H9 (cell line): ENCODE measurements around the gene DCLRE1B. TPM values are rescaled to one million over a fixed set of nuclear protein-coding genes. Genes with fewer than 3 reads are reported as not detected.

Experiments used
- DNase-seq: peaks from one replicate; pipeline ENCODE4 v3.0.0-alpha.2; 2017
- H2AFZ ChIP-seq: one replicate; pipeline ENCODE4 v1.6.1; 2013; ENCODE audit warnings: mild to moderate bottlenecking, low read length, control low read depth, moderate library complexity
- H2AK5ac ChIP-seq: 2 replicates; pipeline ENCODE4 v1.6.1; 2013; ENCODE audit warnings: low read length, control low read depth, mixed read lengths; ENCODE audit not compliant: insufficient read length
- H2BK120ac ChIP-seq: one replicate; pipeline ENCODE4 v1.6.1; 2013; ENCODE audit warnings: low read depth, mild to moderate bottlenecking, low read length, control low read depth, inconsistent platforms; ENCODE audit not compliant: poor library complexity, severe bottlenecking
- H2BK12ac ChIP-seq: 2 replicates; pipeline ENCODE4 v1.6.1; 2013; ENCODE audit warnings: low read length, control low read depth, mixed read lengths, low read depth; ENCODE audit not compliant: insufficient read length
- H2BK15ac ChIP-seq: 2 replicates; pipeline ENCODE4 v1.6.1; 2013; ENCODE audit warnings: low read depth, low read length, control low read depth
- H2BK20ac ChIP-seq: one replicate; pipeline ENCODE4 v1.6.1; 2013; ENCODE audit warnings: low read depth, mild to moderate bottlenecking, low read length, control low read depth, inconsistent platforms; ENCODE audit not compliant: poor library complexity, severe bottlenecking
- H2BK5ac ChIP-seq: 2 replicates; pipeline ENCODE4 v1.6.1; 2013; ENCODE audit warnings: low read length, control low read depth, mixed read lengths; ENCODE audit not compliant: insufficient read length
- H3K14ac ChIP-seq: 2 replicates; pipeline ENCODE4 v1.6.1; 2013; ENCODE audit warnings: low read length, control low read depth; ENCODE audit not compliant: insufficient read depth
- H3K18ac ChIP-seq: 2 replicates; pipeline ENCODE4 v1.6.1; 2013; ENCODE audit warnings: low read depth, mild to moderate bottlenecking, mixed read lengths, low read length, control low read depth; ENCODE audit not compliant: insufficient read length
- H3K23ac ChIP-seq: 2 replicates; pipeline ENCODE4 v1.6.1; 2013; ENCODE audit warnings: low read length, control low read depth, mixed read lengths, low read depth; ENCODE audit not compliant: insufficient read length
- H3K23me2 ChIP-seq: 2 replicates; pipeline ENCODE4 v1.6.1; 2013; ENCODE audit warnings: low read depth, mild to moderate bottlenecking, mixed read lengths, low read length, control low read depth; ENCODE audit not compliant: insufficient read length, poor library complexity, severe bottlenecking
- H3K27ac ChIP-seq: 2 replicates; pipeline ENCODE4 v1.5.1; 2013; ENCODE audit warnings: low read length, control low read depth, mixed read lengths, low read depth; ENCODE audit not compliant: insufficient read length
- H3K27me3 ChIP-seq: 2 replicates; pipeline ENCODE4 v1.6.1; 2013; ENCODE audit warnings: low read length, control low read depth, inconsistent platforms; ENCODE audit not compliant: insufficient read depth
- H3K4ac ChIP-seq: 2 replicates; pipeline ENCODE4 v1.6.1; 2013; ENCODE audit warnings: low read depth, mild to moderate bottlenecking, control low read depth, inconsistent platforms, low read length, moderate library complexity
- H3K4me1 ChIP-seq: 2 replicates; pipeline ENCODE4 v1.6.1; 2013; ENCODE audit warnings: low read length, control low read depth, inconsistent platforms; ENCODE audit not compliant: insufficient read depth
- H3K4me2 ChIP-seq: 2 replicates; pipeline ENCODE4 v1.6.1; 2013; ENCODE audit warnings: low read length, control low read depth, mixed read lengths; ENCODE audit not compliant: insufficient read length, insufficient read depth
- H3K56ac ChIP-seq: 2 replicates; pipeline ENCODE4 v1.6.1; 2013; ENCODE audit warnings: low read depth, mild to moderate bottlenecking, mixed read lengths, low read length, control low read depth; ENCODE audit not compliant: insufficient read length
- H3K79me1 ChIP-seq: 2 replicates; pipeline ENCODE4 v1.6.1; 2013; ENCODE audit warnings: low read depth, mild to moderate bottlenecking, moderate library complexity, low read length, control low read depth, inconsistent platforms; ENCODE audit not compliant: insufficient read depth, poor library complexity, severe bottlenecking
- H3K79me2 ChIP-seq: 2 replicates; pipeline ENCODE4 v1.6.1; 2013; ENCODE audit warnings: low read length, control low read depth, inconsistent platforms; ENCODE audit not compliant: insufficient read depth
- H3K9ac ChIP-seq: 2 replicates; pipeline ENCODE4 v1.6.1; 2013; ENCODE audit warnings: low read length, control low read depth, mixed read lengths; ENCODE audit not compliant: insufficient read length; ENCODE audit errors: extremely low read depth
- H3K9me3 ChIP-seq: one replicate; pipeline ENCODE4 v1.6.1; 2013; ENCODE audit warnings: low read depth, low read length, inconsistent platforms; ENCODE audit not compliant: control insufficient read depth
- H3T11ph ChIP-seq: one replicate; pipeline ENCODE4 v1.6.1; 2013; ENCODE audit warnings: mild to moderate bottlenecking, low read length, control low read depth, inconsistent platforms
- H4K20me1 ChIP-seq: one replicate; pipeline ENCODE4 v1.6.1; 2013; ENCODE audit not compliant: control insufficient read depth, insufficient read length, insufficient read depth
- H4K5ac ChIP-seq: 2 replicates; pipeline ENCODE4 v1.6.1; 2013; ENCODE audit warnings: low read depth, mild to moderate bottlenecking, mixed read lengths, low read length, control low read depth; ENCODE audit not compliant: insufficient read length
- H4K8ac ChIP-seq: replicated peaks from 2 replicates; pipeline ENCODE4 v1.6.1; 2013; ENCODE audit warnings: low read length, control low read depth, mixed read lengths, low read depth; ENCODE audit not compliant: insufficient read length
- H4K91ac ChIP-seq: 2 replicates; pipeline ENCODE4 v1.6.1; 2013; ENCODE audit warnings: low read depth, mild to moderate bottlenecking, moderate library complexity, mixed read lengths, low read length, control low read depth; ENCODE audit not compliant: insufficient read length
- H3K27ac Mint-ChIP-seq, 3 experiments: 2 replicates in 2 of 3; 3 replicates in 1 of 3; pipeline ENCODE4 v1.8.0; 2020 to 2021; ENCODE audit warnings: mixed read lengths in 3 of 3, mild to moderate bottlenecking in 1 of 3, moderate library complexity in 1 of 3
- H3K27me3 Mint-ChIP-seq: 2 replicates; pipeline ENCODE4 v1.8.0; 2021; ENCODE audit warnings: low read depth, mild to moderate bottlenecking, moderate library complexity, mixed read lengths
- H3K36me3 Mint-ChIP-seq, 3 experiments: 2 replicates in 2 of 3; 3 replicates in 1 of 3; pipeline ENCODE4 v1.8.0; 2020 to 2021; ENCODE audit warnings: low read depth in 3 of 3, mixed read lengths in 3 of 3; ENCODE audit not compliant: insufficient read depth in 1 of 3
- H3K4me1 Mint-ChIP-seq, 2 experiments: 2 replicates each; pipeline ENCODE4 v1.8.0; 2020; ENCODE audit warnings: mixed read lengths in 2 of 2
- H3K4me3 Mint-ChIP-seq, 2 experiments: 2 replicates in 1 of 2; 3 replicates in 1 of 2; pipeline ENCODE4 v1.8.0; 2020 to 2021; ENCODE audit warnings: mild to moderate bottlenecking in 2 of 2, mixed read lengths in 2 of 2, moderate library complexity in 1 of 2
- H3K9me3 Mint-ChIP-seq, 2 experiments: 2 replicates in 1 of 2; 3 replicates in 1 of 2; pipeline ENCODE4 v1.8.0; 2020; ENCODE audit warnings: mild to moderate bottlenecking in 2 of 2, mixed read lengths in 2 of 2, moderate library complexity in 1 of 2
- CTCF ChIP-seq: fragments of 200-600 bp; sonication (generic); conservative IDR thresholded peaks from 3 replicates; pipeline ENCODE4 v1.8.0; 2021; ENCODE audit warnings: antibody characterized with exemption, mild to moderate bottlenecking
- WGBS: extraction: QIAGEN DNeasy Blood & Tissue Kit; methylation state at CpG from one replicate; pipeline ENCODE4 v1.1.7; 2013; ENCODE audit warnings: missing lambda C conversion rate, low lambda C conversion rate, mixed read lengths; ENCODE audit not compliant: insufficient read length; ENCODE audit errors: extremely low coverage; 5-methylcytosine and 5-hydroxymethylcytosine counted together
- total RNA-seq: library from RNA; stranded (reverse); gene quantifications from 2 replicates; pipeline ENCODE4 v1.2.1, GENCODE V29; 2021

The DCLRE1B gene
- total RNA-seq, 1 experiment from 2014 or later = 13.4 TPM

GRCh38 chr1:113946678-113947387 is 41.7 kb downstream of the DCLRE1B start:
- no peak for DNase-seq
- no CpG with 5 or more reads among the region's 3 CpGs for WGBS
- Mint-ChIP-seq H3K4me3 (no peak overlapping the region), H3K4me1 (peaks cover 20 to 24% of the 10 kb centered on the region in 2 experiments), H3K9me3 (no peaks in the 10 kb centered on the region), H3K27me3 (no peaks in the 10 kb centered on the region), H3K36me3 (peaks cover 5 to 21% (median 9%) of the 10 kb centered on the region in 3 experiments; a peak in 6 of 7 replicates), H3K27ac (peak overlapping the region in 1 of 3 experiments; percentile 3; a peak in 1 of 7 replicates)
- no peak overlapping the region for H3K56ac ChIP-seq
- no peak overlapping the region for H2AFZ ChIP-seq
- no peak overlapping the region for H3K9ac ChIP-seq
- H4K8ac ChIP-seq = no peak overlapping the region
- H3K79me1 ChIP-seq = peaks cover 9% of the 10 kb centered on the region
- H2BK5ac ChIP-seq = no peak overlapping the region
- H2BK120ac ChIP-seq = no peak overlapping the region
- H2BK15ac ChIP-seq = no peak overlapping the region
- H3K79me2 ChIP-seq = no peaks in the 10 kb centered on the region; the same call in 1 of the 2 replicates
- H4K91ac ChIP-seq = no peak overlapping the region
- H2BK20ac ChIP-seq = no peak overlapping the region
- H3K18ac ChIP-seq = no peak overlapping the region
- no peaks in the 10 kb centered on the region for H3K23me2 ChIP-seq
- no peak overlapping the region for H2BK12ac ChIP-seq
- H3K4me1 ChIP-seq = peaks cover 3% of the 10 kb centered on the region; the same call in 1 of the 2 replicates
- no peak overlapping the region for H3K14ac ChIP-seq
- no peak overlapping the region for H3K4me2 ChIP-seq
- TF ChIP-seq CTCF = no peak
- H3K27me3 ChIP-seq = no peaks in the 10 kb centered on the region
- H3K4ac ChIP-seq = no peak overlapping the region
- H3T11ph ChIP-seq = no peak overlapping the region
- no peak overlapping the region for H3K23ac ChIP-seq
- H4K20me1 ChIP-seq = no peaks in the 10 kb centered on the region
- no peaks in the 10 kb centered on the region for H3K9me3 ChIP-seq
- H2AK5ac ChIP-seq = no peak overlapping the region
- no peak overlapping the region for H3K27ac ChIP-seq
- no peak overlapping the region for H4K5ac ChIP-seq
